Ramos (cell line): ENCODE data around the gene UBE2E2.

ENCODE experiments used
- in situ Hi-C: fragments of 300-500 bp; cut with MboI; formaldehyde crosslinking; loops from one replicate; pipeline ENCODE4 v1.14.3; 2022; ENCODE audit warnings: low sequenced_read_pairs; ENCODE audit not compliant: unreplicated experiment

UBE2E2 gene

GRCh38 chr3:23637339-23637738 is 434.2 kb downstream of the UBE2E2 start:
- in situ Hi-C loops: no loop called here

GRCh38 chr3:23640471-23641146 is 437.5 kb downstream of the UBE2E2 start:
- in situ Hi-C loops: no loop called here
